Tibial artery (tissue), 4 donors: ENCODE results near the gene GRK1.

Experiments
- DNase-seq, 2 donors: peaks; one replicate each; pipeline ENCODE4 v3.0.0-alpha.2; 2019
- H3K27ac ChIP-seq, 2 donors: fragments of 200-600 bp; sonication (generic) in 1 of 2; 1 replicate in 1 of 2; 2 replicates in 1 of 2; pipeline ENCODE4 v1.5.1; 2018 to 2019; ENCODE audit warnings: mild to moderate bottlenecking in 1 of 2
- H3K27me3 ChIP-seq, 2 donors: fragments of 200-600 bp; sonication (generic) in 1 of 2; one replicate each; pipeline versions ENCODE4 v1.5.1 to v1.6.0; 2016 to 2019
- H3K36me3 ChIP-seq, 3 donors: fragments of 200-600 bp; sonication (generic) in 2 of 3; one replicate each; pipeline ENCODE4 v1.5.1; 2016 to 2019; ENCODE audit warnings: mild to moderate bottlenecking in 2 of 3
- H3K4me1 ChIP-seq, 4 donors: fragments of 200-600 bp; sonication (generic) in 2 of 4; 1 replicate in 3 of 4; 2 replicates in 1 of 4; pipeline ENCODE4 v1.5.1; 2016 to 2019
- H3K4me3 ChIP-seq, 2 donors: fragments of 200-600 bp; sonication (generic) in 1 of 2; 1 replicate in 1 of 2; 2 replicates in 1 of 2; pipeline ENCODE4 v1.5.1; 2018 to 2019; ENCODE audit warnings: mild to moderate bottlenecking in 2 of 2
- H3K9me3 ChIP-seq, 3 donors: fragments of 200-600 bp; sonication (generic) in 1 of 3; one replicate each; pipeline ENCODE4 v1.5.1; 2016 to 2019
- intact Hi-C: fragments of 100-400 bp; cut with DNase I; formaldehyde crosslinking; loops from one replicate; pipeline ENCODE4 v1.15.0; 2023; ENCODE audit warnings: low total_unique reads
- TF ChIP-seq, protein P1 (sequence below), 2 experiments: fragments of 200-600 bp in 1 of 2; fragments of 450-650 bp in 1 of 2; IDR thresholded peaks; one replicate each; pipeline ENCODE4 v1.5.1; 2017 to 2019; ENCODE audit warnings: antibody characterized with exemption in 2 of 2, mild to moderate bottlenecking in 1 of 2, moderate library complexity in 1 of 2

The GRK1 gene

DNA sequence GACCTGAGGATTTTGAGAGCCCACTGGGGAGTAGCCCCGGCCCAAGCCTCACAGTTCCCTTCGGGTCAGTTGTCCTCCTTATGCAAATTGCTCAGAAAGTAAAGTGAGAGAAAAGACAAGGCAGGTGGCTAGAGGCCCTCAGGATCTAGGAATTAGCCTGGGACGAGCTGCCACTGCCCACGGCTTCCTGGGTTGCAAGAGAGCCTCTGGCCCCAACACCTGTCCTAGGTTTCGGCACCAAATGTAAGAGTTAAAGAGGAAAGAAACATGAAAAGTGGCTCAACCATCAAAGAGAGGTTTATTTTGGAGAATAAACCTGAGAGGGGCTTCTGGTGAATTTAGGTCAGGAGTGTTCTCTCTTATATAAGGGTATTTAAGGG, 117.6 kb downstream of the GRK1 start:
- intact Hi-C loops = no loop called here
- DNase-seq = no peak

DNA sequence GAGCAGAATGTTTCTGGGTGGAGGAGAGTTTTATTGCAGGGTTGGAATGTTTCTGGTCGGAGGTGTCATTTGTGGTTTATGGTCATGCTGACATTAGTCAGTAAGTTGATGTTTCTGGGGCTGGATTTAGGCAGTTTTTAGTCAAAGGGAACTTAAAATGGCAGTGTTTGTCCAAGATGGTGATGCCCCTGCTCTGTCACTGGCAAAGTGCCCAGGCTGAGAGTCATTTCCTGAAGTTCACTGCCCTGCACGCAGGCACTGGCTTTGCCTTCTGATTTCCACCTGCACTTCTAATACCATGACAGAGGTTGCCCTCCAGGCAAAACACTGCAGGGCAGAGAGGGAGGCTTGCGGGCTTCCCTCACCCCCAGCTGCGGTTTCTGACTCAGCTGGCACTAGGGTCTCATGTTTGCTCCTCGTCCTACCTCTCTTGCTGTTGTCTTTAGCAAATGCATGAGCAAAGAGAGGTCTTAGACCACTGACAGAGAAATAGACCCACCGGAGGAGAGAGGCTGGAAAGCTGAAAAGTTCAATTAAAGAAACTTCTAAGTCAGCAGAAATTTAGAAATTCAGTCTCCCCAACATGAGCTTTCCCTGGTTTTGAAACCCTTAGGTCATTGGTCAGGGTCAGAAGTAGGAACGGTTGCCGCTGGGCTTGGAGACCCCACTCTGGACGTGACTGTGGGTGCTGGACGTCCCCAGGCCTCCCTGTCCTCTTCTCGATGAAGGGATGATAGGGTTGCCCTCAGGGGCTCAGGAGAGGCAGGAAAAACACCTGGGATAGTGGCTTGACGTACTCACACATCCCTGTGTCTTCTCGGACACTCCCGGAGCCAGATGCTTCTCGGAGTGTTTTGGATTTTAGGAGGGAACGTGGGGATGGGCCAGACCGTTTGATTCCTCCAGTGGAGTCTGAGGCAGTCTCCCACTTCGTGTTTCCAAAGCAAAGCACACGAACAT, 118.3 kb downstream of the GRK1 start:
- Histone ChIP-seq H3K9me3 (no peaks in the 10 kb centered on the region), H3K4me1 (no peaks in the 10 kb centered on the region), H3K4me3 (no peak overlapping the region), H3K36me3 (no peaks in the 10 kb centered on the region), H3K27ac (no peak overlapping the region), H3K27me3 (peaks cover 0 to 7% of the 10 kb centered on the region in 2 donors)
- DNase-seq = peak in 1 of 2 donors; percentile 39
- TF ChIP-seq, protein P1, sequence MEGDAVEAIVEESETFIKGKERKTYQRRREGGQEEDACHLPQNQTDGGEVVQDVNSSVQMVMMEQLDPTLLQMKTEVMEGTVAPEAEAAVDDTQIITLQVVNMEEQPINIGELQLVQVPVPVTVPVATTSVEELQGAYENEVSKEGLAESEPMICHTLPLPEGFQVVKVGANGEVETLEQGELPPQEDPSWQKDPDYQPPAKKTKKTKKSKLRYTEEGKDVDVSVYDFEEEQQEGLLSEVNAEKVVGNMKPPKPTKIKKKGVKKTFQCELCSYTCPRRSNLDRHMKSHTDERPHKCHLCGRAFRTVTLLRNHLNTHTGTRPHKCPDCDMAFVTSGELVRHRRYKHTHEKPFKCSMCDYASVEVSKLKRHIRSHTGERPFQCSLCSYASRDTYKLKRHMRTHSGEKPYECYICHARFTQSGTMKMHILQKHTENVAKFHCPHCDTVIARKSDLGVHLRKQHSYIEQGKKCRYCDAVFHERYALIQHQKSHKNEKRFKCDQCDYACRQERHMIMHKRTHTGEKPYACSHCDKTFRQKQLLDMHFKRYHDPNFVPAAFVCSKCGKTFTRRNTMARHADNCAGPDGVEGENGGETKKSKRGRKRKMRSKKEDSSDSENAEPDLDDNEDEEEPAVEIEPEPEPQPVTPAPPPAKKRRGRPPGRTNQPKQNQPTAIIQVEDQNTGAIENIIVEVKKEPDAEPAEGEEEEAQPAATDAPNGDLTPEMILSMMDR (IDR thresholded peaks at IDR 0.05) = no peak
- intact Hi-C loops = no loop called here

More for the DNA sequence above, 117.6 kb downstream of the GRK1 start:
- TF ChIP-seq, protein P1 (IDR thresholded peaks at IDR 0.05) = no peak
- Histone ChIP-seq H3K36me3 (no peaks in the 10 kb centered on the region), H3K27me3 (peaks cover 0 to 7% of the 10 kb centered on the region in 2 donors), H3K4me1 (no peaks in the 10 kb centered on the region), H3K4me3 (no peak overlapping the region), H3K27ac (no peak overlapping the region), H3K9me3 (no peaks in the 10 kb centered on the region)

DNA sequence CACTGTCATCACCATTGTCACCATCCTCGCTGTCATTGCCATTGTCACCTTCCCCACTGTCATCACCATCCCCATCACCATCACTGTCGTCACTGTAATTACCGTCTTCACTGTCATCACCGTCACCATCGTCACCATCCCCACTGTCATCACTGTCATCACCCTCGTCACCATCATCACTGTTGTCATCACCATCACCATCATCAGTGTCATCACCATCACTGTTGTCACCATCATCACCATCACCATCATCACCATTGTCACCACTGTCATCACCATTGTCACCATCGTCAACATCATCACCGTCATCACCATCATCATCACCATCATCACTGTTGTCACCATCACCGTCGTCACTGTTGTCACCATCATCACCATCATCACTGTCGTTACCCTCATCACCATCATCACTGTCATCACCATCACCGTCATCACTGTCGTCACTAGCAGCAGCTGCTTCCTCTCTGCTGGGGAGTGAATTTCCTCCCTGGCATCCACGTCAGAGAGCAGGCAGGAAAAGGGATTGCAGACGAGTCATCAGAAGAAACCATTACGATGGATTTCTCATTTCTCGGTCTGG, 119.3 kb downstream of the GRK1 start:
- DNase-seq = peak in 1 of 2 donors; percentile 13
- no peaks in the 10 kb centered on the region for H3K36me3 ChIP-seq
- H3K4me1 ChIP-seq = no peaks in the 10 kb centered on the region
- intact Hi-C loops = no loop called here
- TF ChIP-seq, protein P1 (IDR thresholded peaks at IDR 0.05) = no peak
- no peak overlapping the region for H3K27ac ChIP-seq
- H3K9me3 ChIP-seq = no peaks in the 10 kb centered on the region
- H3K27me3 ChIP-seq = peaks cover 0 to 7% of the 10 kb centered on the region in 2 donors
- no peak overlapping the region for H3K4me3 ChIP-seq
